B cell (primary cell): Measurements from ENCODE around the gene NAA10. TPM values are rescaled to one million over a fixed set of nuclear protein-coding genes. Genes with fewer than 3 reads are reported as not detected.

Experiments used
- ATAC-seq: fragments of 200-7000 bp; cut with Tn5 transposase; one replicate; pipeline ENCODE4 v1.10.0; 2021; ENCODE audit warnings: low read depth, mild to moderate bottlenecking, moderate number of reproducible peaks, moderate library complexity
- CTCF ChIA-PET: fragments of 350-600 bp; sonication (Branson Sonifier 250); formaldehyde crosslinking; loops from one replicate; lab custom pipeline; 2021; ENCODE audit warnings: antibody characterized with exemption, inconsistent platforms; lab: Charles Lee
- POLR2A ChIA-PET: fragments of 350-600 bp; sonication (Branson Sonifier 250); formaldehyde crosslinking; loops from one replicate; lab custom pipeline; 2021; ENCODE audit warnings: antibody characterized with exemption; lab: Charles Lee
- DNase-seq: peaks from one replicate; pipeline ENCODE4 v3.0.0; 2013
- H2AFZ ChIP-seq: 2 replicates; pipeline ENCODE4 v1.6.1; 2012; ENCODE audit warnings: mild to moderate bottlenecking, low read depth, low read length; ENCODE audit not compliant: insufficient read depth, poor library complexity, severe bottlenecking
- H3K27ac ChIP-seq, 2 donors: 1 replicate in 1 of 2; 2 replicates in 1 of 2; pipeline ENCODE4 v1.5.1; 2012 to 2013; ENCODE audit warnings: low read length in 2 of 2, mild to moderate bottlenecking in 2 of 2, moderate library complexity in 1 of 2
- H3K27me3 ChIP-seq, 4 experiments: fragments of 200-600 bp in 1 of 4; sonication (generic) in 1 of 4; replicated peaks in 1 of 4; 1 replicate in 2 of 4; 2 replicates in 2 of 4; pipeline versions ENCODE4 v1.6.1 to v1.7.0; 2013 to 2016; ENCODE audit warnings: low read length in 3 of 4, mild to moderate bottlenecking in 2 of 4, mixed read lengths in 1 of 4, moderate library complexity in 1 of 4; ENCODE audit not compliant: insufficient read depth in 4 of 4, control insufficient read depth in 3 of 4; ENCODE audit errors: control extremely low read depth in 1 of 4
- H3K36me3 ChIP-seq, 2 experiments: replicated peaks in 1 of 2; 1 replicate in 1 of 2; 2 replicates in 1 of 2; pipeline versions ENCODE4 v1.6.1 to v1.7.1; 2013; ENCODE audit warnings: low read length in 1 of 2; ENCODE audit not compliant: insufficient read depth in 2 of 2, control insufficient read depth in 1 of 2; ENCODE audit errors: control extremely low read depth in 1 of 2, extremely low read depth in 1 of 2
- H3K4me1 ChIP-seq, 2 donors: fragments of 200-600 bp in 1 of 2; sonication (generic) in 1 of 2; 1 replicate in 1 of 2; 2 replicates in 1 of 2; pipeline versions ENCODE4 v1.5.1 to v1.6.1; 2013 to 2017; ENCODE audit warnings: low read length in 2 of 2; ENCODE audit not compliant: control insufficient read depth in 2 of 2, insufficient read depth in 2 of 2
- H3K4me2 ChIP-seq: replicated peaks from 2 replicates; pipeline ENCODE3; 2012; ENCODE audit warnings: mild to moderate bottlenecking, low read depth, low read length; ENCODE audit not compliant: poor library complexity, severe bottlenecking
- H3K4me3 ChIP-seq, 5 experiments: fragments of 200-600 bp in 1 of 5; sonication (generic) in 1 of 5; 1 replicate in 3 of 5; 2 replicates in 2 of 5; pipeline versions ENCODE4 v1.5.1 to v1.7.0; 2011 to 2016; ENCODE audit warnings: low read length in 4 of 5, mild to moderate bottlenecking in 4 of 5, low read depth in 2 of 5, control low read depth in 1 of 5, moderate library complexity in 1 of 5; ENCODE audit not compliant: insufficient read depth in 1 of 5; ENCODE audit errors: control extremely low read depth in 1 of 5, extremely low read depth in 1 of 5
- H3K79me2 ChIP-seq: fragments of 200-600 bp; sonication (generic); one replicate; pipeline ENCODE4 v1.6.0; 2016; ENCODE audit warnings: low read length; ENCODE audit not compliant: control insufficient read depth, insufficient read depth
- H3K9ac ChIP-seq: fragments of 200-600 bp; sonication (generic); 2 replicates; pipeline ENCODE4 v1.6.1; 2017; ENCODE audit warnings: mild to moderate bottlenecking, low read length, moderate library complexity
- H3K9me3 ChIP-seq, 3 donors: one replicate each; pipeline versions ENCODE4 v1.6.1 to v1.7.1; 2013; ENCODE audit warnings: low read length in 2 of 3; ENCODE audit not compliant: control insufficient read depth in 2 of 3, insufficient read depth in 1 of 3; ENCODE audit errors: control extremely low read depth in 1 of 3
- H4K20me1 ChIP-seq: 2 replicates; pipeline ENCODE4 v1.6.0; 2012; ENCODE audit warnings: mild to moderate bottlenecking, low read length; ENCODE audit not compliant: insufficient read depth, control insufficient read depth, poor library complexity, severe bottlenecking
- H3K27ac Mint-ChIP-seq: one replicate; pipeline ENCODE4 v1.8.0; 2021; ENCODE audit warnings: mixed read lengths
- H3K27me3 Mint-ChIP-seq: one replicate; pipeline ENCODE4 v1.8.0; 2021; ENCODE audit warnings: mixed read lengths
- H3K4me1 Mint-ChIP-seq: one replicate; pipeline ENCODE4 v1.8.0; 2021; ENCODE audit warnings: mixed read lengths
- H3K4me3 Mint-ChIP-seq: one replicate; pipeline ENCODE4 v1.8.0; 2021; ENCODE audit warnings: mixed read lengths
- H3K9me3 Mint-ChIP-seq: one replicate; pipeline ENCODE4 v1.8.0; 2022; ENCODE audit warnings: mixed read lengths; ENCODE audit not compliant: insufficient read depth
- EZH2 ChIP-seq: IDR thresholded peaks from 2 replicates; pipeline ENCODE4 v1.6.1; 2012; ENCODE audit warnings: borderline replicate concordance, low read depth, mild to moderate bottlenecking, moderate library complexity, low read length; ENCODE audit not compliant: insufficient read depth, poor library complexity, severe bottlenecking
- WGBS: methylation state at CpG from one replicate; pipeline ENCODE4 v1.1.5; 2013; ENCODE audit warnings: missing lambda C conversion rate; ENCODE audit not compliant: insufficient coverage; 5-methylcytosine and 5-hydroxymethylcytosine counted together
- intact Hi-C: fragments of 100-400 bp; cut with micrococcal nuclease; formaldehyde crosslinking; loops from one replicate; pipeline ENCODE4 v1.10.0; 2022
- polyA plus RNA-seq: library from polyadenylated mRNA; depleted of rRNA; stranded (reverse); fragments of >200 nt; gene quantifications from 2 replicates; pipeline ENCODE4 v1.2.3, GENCODE V29; 2012
- total RNA-seq, 2 donors: library from RNA; stranded (reverse); fragments of 120-200 nt in 1 of 2; gene quantifications; 1 replicate in 1 of 2; 2 replicates in 1 of 2; pipeline versions ENCODE4 v1.2.3 to v1.2.4, GENCODE V29; 2013 to 2022
- TF ChIP-seq, protein P1 (sequence below): fragments of 200-600 bp; IDR thresholded peaks from one replicate; pipeline ENCODE4 v1.8.0; 2022; ENCODE audit warnings: antibody characterized with exemption, mild to moderate bottlenecking

NAA10 gene
- total and polyA plus RNA-seq, 2 donors (not counting 1 experiment from before 2014, with no cell fraction given) = 78.3 to 102 TPM

DNA sequence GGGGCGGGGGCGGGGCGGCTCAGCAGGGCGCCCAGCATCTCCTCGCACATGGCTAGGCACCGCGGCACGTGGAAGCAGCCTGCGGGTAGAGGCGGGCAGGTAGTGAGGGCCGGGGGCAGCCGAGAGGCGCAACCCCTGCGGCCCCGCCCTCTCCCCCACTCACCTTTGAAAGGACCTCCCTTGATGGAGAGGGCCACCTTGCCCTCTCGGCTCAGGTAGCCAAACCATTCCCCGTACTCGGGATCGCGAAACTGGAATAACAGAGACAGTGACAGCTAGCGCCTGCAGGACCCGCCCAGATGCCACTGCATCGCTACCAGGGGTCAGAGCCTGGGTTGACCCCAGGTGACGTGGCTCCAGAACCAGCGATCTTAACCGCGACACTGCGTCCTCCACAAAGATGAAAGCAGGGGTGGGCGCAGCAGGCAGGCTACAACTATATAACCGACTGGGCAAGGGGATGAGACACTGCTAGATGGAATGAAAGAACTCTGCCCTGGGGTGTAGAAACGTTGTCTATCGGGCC is 552 bp upstream of the NAA10 start:
- no peaks in the 10 kb centered on the region for H3K9me3 ChIP-seq
- H3K9ac ChIP-seq = no peak overlapping the region
- H3K27me3 ChIP-seq = no peaks in the 10 kb centered on the region
- no peak overlapping the region for H2AFZ ChIP-seq
- no peaks in the 10 kb centered on the region for H4K20me1 ChIP-seq
- CTCF ChIA-PET = interaction anchor here (2.9 to 7.4 kb wide), 2 partner anchors 11 to 12 kb away, joined by 16 to 59 read pairs; partner anchors contain the start of genes ARHGAP4 and RENBP
- Mint-ChIP-seq H3K4me1 (peaks cover 12% of the 10 kb centered on the region), H3K9me3 (no peaks in the 10 kb centered on the region), H3K4me3 (peak overlapping the region; percentile 73), H3K27me3 (no peaks in the 10 kb centered on the region), H3K27ac (peak overlapping the region; percentile 59)
- H3K4me2 ChIP-seq = peak overlapping the region; percentile 59
- H3K27ac ChIP-seq = no peak overlapping the region
- WGBS = 39% methylated on average over 19 of the region's 32 CpGs
- H3K4me1 ChIP-seq = peaks cover 6 to 15% of the 10 kb centered on the region in 2 donors
- POLR2A ChIA-PET = interaction anchor here (0.8 to 2.0 kb wide), 5 partner anchors 9 to 34 kb away, joined by 3 to 6 read pairs (median 5); partner anchors contain the start of gene RENBP
- intact Hi-C loops = loop anchor here (1.0 kb wide), 1 partner anchor 9 kb away; the partner anchor contains the start of gene ARHGAP4
- H3K79me2 ChIP-seq = peaks cover 21% of the 10 kb centered on the region
- DNase-seq (no peak), ATAC-seq (no peak)
- TF ChIP-seq, protein P1, sequence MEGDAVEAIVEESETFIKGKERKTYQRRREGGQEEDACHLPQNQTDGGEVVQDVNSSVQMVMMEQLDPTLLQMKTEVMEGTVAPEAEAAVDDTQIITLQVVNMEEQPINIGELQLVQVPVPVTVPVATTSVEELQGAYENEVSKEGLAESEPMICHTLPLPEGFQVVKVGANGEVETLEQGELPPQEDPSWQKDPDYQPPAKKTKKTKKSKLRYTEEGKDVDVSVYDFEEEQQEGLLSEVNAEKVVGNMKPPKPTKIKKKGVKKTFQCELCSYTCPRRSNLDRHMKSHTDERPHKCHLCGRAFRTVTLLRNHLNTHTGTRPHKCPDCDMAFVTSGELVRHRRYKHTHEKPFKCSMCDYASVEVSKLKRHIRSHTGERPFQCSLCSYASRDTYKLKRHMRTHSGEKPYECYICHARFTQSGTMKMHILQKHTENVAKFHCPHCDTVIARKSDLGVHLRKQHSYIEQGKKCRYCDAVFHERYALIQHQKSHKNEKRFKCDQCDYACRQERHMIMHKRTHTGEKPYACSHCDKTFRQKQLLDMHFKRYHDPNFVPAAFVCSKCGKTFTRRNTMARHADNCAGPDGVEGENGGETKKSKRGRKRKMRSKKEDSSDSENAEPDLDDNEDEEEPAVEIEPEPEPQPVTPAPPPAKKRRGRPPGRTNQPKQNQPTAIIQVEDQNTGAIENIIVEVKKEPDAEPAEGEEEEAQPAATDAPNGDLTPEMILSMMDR = no peak
- TF ChIP-seq EZH2 = no peak
- H3K36me3 ChIP-seq = peaks cover 0 to 18% of the 10 kb centered on the region in 2 experiments
- H3K4me3 ChIP-seq = peak overlapping the region in 4 of 5 experiments; percentile 25 to 55 (median 38)
